GM15510 (cell line): ENCODE measurements around the gene SEMA5A.

Experiments
- POLR2A ChIP-seq: IDR thresholded peaks from 3 replicates; pipeline ENCODE4 v1.6.1; 2011; ENCODE audit warnings: borderline replicate concordance; ENCODE audit not compliant: insufficient read length; ENCODE audit errors: extremely low read depth

The SEMA5A gene

GRCh38 chr5:9425710-9426109 is 120.2 kb downstream of the SEMA5A start:
- TF ChIP-seq POLR2A = no peak

- TF ChIP-seq POLR2A = no peak
Observed at GRCh38 chr5:9423571-9423970, 122.3 kb downstream of the SEMA5A start.

- TF ChIP-seq POLR2A = no peak
Observed at GRCh38 chr5:9421884-9422283, 124.0 kb downstream of the SEMA5A start.

- no peak for TF ChIP-seq POLR2A
Observed at GRCh38 chr5:9419794-9420193, 126.1 kb downstream of the SEMA5A start.

- TF ChIP-seq POLR2A = no peak
Observed at GRCh38 chr5:9415566-9415965, 130.3 kb downstream of the SEMA5A start.

- no peak for TF ChIP-seq POLR2A
Observed at GRCh38 chr5:9415091-9415490, 130.8 kb downstream of the SEMA5A start.

GRCh38 chr5:9411142-9411541 is 134.7 kb downstream of the SEMA5A start:
- TF ChIP-seq POLR2A = no peak

GRCh38 chr5:9409413-9409960 is 136.4 kb downstream of the SEMA5A start:
- TF ChIP-seq POLR2A = no peak

GRCh38 chr5:9408964-9409363 is 136.9 kb downstream of the SEMA5A start:
- no peak for TF ChIP-seq POLR2A

- TF ChIP-seq POLR2A = no peak
Observed at GRCh38 chr5:9405196-9405754, 140.6 kb downstream of the SEMA5A start.

- TF ChIP-seq POLR2A = no peak
Observed at GRCh38 chr5:9401786-9402472, 143.9 kb downstream of the SEMA5A start.

GRCh38 chr5:9399094-9399493 is 146.8 kb downstream of the SEMA5A start:
- TF ChIP-seq POLR2A = no peak

- no peak for TF ChIP-seq POLR2A
Observed at GRCh38 chr5:9398227-9398626, 147.6 kb downstream of the SEMA5A start.

- TF ChIP-seq POLR2A = no peak
Observed at GRCh38 chr5:9396285-9396770, 149.5 kb downstream of the SEMA5A start.

GRCh38 chr5:9395706-9396105 is 150.2 kb downstream of the SEMA5A start:
- no peak for TF ChIP-seq POLR2A

GRCh38 chr5:9394221-9394620 is 151.7 kb downstream of the SEMA5A start:
- no peak for TF ChIP-seq POLR2A
